HEK293 (cell line): ENCODE measurements around the gene TNNT2.

Experiments
- CTCF ChIP-seq: fragments of 450-650 bp; formaldehyde crosslinking; IDR thresholded peaks from 2 replicates; pipeline ENCODE4 v1.5.1; 2016; ENCODE audit warnings: missing biosample characterization, missing genetic modification characterization
- KLF16 ChIP-seq: fragments of 450-650 bp; formaldehyde crosslinking; IDR thresholded peaks from 2 replicates; pipeline ENCODE4 v1.5.1; 2017; ENCODE audit warnings: missing biosample characterization, missing genetic modification characterization
- PRDM1 ChIP-seq: fragments of 450-650 bp; formaldehyde crosslinking; IDR thresholded peaks from 2 replicates; pipeline ENCODE4; 2016; ENCODE audit warnings: missing biosample characterization, missing genetic modification characterization
- SP7 ChIP-seq: fragments of 450-650 bp; formaldehyde crosslinking; IDR thresholded peaks from 2 replicates; pipeline ENCODE4 v1.5.1; 2016; ENCODE audit warnings: missing biosample characterization, missing genetic modification characterization
- ZNF133 ChIP-seq: fragments of 450-650 bp; formaldehyde crosslinking; IDR thresholded peaks from 2 replicates; pipeline ENCODE4 v1.5.1; 2016; ENCODE audit warnings: missing biosample characterization, missing genetic modification characterization
- ZNF202 ChIP-seq: fragments of 450-650 bp; formaldehyde crosslinking; IDR thresholded peaks from 2 replicates; pipeline ENCODE4 v1.5.1; 2016; ENCODE audit warnings: missing biosample characterization, missing genetic modification characterization, borderline replicate concordance
- ZNF274 ChIP-seq, 2 experiments: fragments of 200-500 bp in 1 of 2; fragments of 450-650 bp in 1 of 2; sonication (Bioruptor generic) in 1 of 2; formaldehyde crosslinking in 1 of 2; IDR thresholded peaks; 2 replicates each; pipeline versions ENCODE4 v1.5.1 to v1.6.1; 2014 to 2016; ENCODE audit warnings: borderline replicate concordance in 1 of 2, inconsistent platforms in 1 of 2, low read length in 1 of 2, missing biosample characterization in 1 of 2, missing genetic modification characterization in 1 of 2
- ZNF521 ChIP-seq: fragments of 450-650 bp; formaldehyde crosslinking; IDR thresholded peaks from 2 replicates; pipeline ENCODE4 v1.5.1; 2017; ENCODE audit warnings: missing biosample characterization, mild to moderate bottlenecking, missing genetic modification characterization
- ZNF610 ChIP-seq: fragments of 450-650 bp; formaldehyde crosslinking; IDR thresholded peaks from 2 replicates; pipeline ENCODE4 v1.5.1; 2016; ENCODE audit warnings: missing biosample characterization, missing genetic modification characterization, borderline replicate concordance
- ZNF645 ChIP-seq: fragments of 450-650 bp; formaldehyde crosslinking; IDR thresholded peaks from 2 replicates; pipeline ENCODE4; 2016; ENCODE audit warnings: missing biosample characterization, missing genetic modification characterization
- ZNF660 ChIP-seq: fragments of 450-650 bp; IDR thresholded peaks from 2 replicates; pipeline ENCODE4 v1.5.1; 2018; ENCODE audit warnings: missing biosample characterization, mild to moderate bottlenecking, missing genetic modification characterization
- ZNF837 ChIP-seq: fragments of 450-650 bp; formaldehyde crosslinking; IDR thresholded peaks from 2 replicates; pipeline ENCODE4 v1.5.1; 2016; ENCODE audit warnings: missing biosample characterization, missing genetic modification characterization
- TF ChIP-seq, protein P1 (sequence below): fragments of 450-650 bp; formaldehyde crosslinking; IDR thresholded peaks from 2 replicates; pipeline ENCODE4 v1.5.1; 2016; ENCODE audit warnings: missing biosample characterization, missing genetic modification characterization, low read depth
- TF ChIP-seq, protein P2 (sequence below): IDR thresholded peaks from 2 replicates; pipeline ENCODE4 v1.6.1; 2011; ENCODE audit warnings: mild to moderate bottlenecking, low read depth, low read length, borderline replicate concordance

DNA sequence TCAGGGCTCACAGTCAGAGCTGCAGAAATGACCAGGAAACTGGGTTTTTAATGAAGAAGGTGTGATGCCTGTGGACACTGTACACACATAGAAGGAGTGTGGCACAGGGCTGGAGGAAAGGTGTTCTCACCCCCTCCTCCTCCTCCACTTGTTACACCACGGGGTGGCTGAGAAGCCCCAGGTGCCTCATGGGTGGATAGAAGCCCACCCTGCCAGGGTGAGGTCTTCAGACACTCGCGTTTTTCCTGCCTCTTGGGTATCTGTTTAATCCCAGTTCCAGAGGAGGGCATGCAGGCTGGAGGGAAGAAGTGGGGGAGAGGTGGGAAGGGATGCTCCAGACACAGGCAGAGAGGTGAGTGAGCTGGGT lies 31.3 kb upstream of the TNNT2 start:
- TF ChIP-seq KLF16 (tag by site-specific recombination): no peak
- TF ChIP-seq CTCF: no peak
- TF ChIP-seq ZNF610 (tag by site-specific recombination): no peak
- TF ChIP-seq, protein P1, sequence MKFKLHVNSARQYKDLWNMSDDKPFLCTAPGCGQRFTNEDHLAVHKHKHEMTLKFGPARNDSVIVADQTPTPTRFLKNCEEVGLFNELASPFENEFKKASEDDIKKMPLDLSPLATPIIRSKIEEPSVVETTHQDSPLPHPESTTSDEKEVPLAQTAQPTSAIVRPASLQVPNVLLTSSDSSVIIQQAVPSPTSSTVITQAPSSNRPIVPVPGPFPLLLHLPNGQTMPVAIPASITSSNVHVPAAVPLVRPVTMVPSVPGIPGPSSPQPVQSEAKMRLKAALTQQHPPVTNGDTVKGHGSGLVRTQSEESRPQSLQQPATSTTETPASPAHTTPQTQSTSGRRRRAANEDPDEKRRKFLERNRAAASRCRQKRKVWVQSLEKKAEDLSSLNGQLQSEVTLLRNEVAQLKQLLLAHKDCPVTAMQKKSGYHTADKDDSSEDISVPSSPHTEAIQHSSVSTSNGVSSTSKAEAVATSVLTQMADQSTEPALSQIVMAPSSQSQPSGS: no peak
- no peak for TF ChIP-seq ZNF645 (tag by site-specific recombination)
- no peak for TF ChIP-seq ZNF660 (tag by site-specific recombination)
- TF ChIP-seq, protein P2, sequence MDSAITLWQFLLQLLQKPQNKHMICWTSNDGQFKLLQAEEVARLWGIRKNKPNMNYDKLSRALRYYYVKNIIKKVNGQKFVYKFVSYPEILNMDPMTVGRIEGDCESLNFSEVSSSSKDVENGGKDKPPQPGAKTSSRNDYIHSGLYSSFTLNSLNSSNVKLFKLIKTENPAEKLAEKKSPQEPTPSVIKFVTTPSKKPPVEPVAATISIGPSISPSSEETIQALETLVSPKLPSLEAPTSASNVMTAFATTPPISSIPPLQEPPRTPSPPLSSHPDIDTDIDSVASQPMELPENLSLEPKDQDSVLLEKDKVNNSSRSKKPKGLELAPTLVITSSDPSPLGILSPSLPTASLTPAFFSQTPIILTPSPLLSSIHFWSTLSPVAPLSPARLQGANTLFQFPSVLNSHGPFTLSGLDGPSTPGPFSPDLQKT: no peak
- no peak for TF ChIP-seq SP7 (tag by site-specific recombination)
- TF ChIP-seq ZNF202 (tag by site-specific recombination): no peak
- no peak for TF ChIP-seq ZNF837 (tag by site-specific recombination)
- no peak for TF ChIP-seq ZNF133 (tag by site-specific recombination)
- no peak for TF ChIP-seq ZNF274 (IDR thresholded peaks at IDR 0.05; ENCODE audit: low read length)
- no peak for TF ChIP-seq ZNF274 (tag by site-specific recombination; IDR thresholded peaks at IDR 0.05; ENCODE audit: borderline replicate concordance)
- TF ChIP-seq PRDM1 (tag by site-specific recombination): no peak
- TF ChIP-seq ZNF521 (tag by site-specific recombination): no peak
